ENCODE results near the gene NRIP3.

NRIP3 gene

GRCh38 chr11:8934742-8935488 lies 68.9 kb downstream of the NRIP3 start:
- no peaks in the 10 kb centered on the region for H4K20me1 ChIP-seq (ENCODE audit: insufficient read depth, low read length)
- H2AFZ ChIP-seq (ENCODE audit: low read length): no peak overlapping the region
- no peak for TF ChIP-seq EZH2 (IDR thresholded peaks at IDR 0.05; ENCODE audit: borderline replicate concordance, low read length)
- TF ChIP-seq CTCF (IDR thresholded peaks at IDR 0.05; ENCODE audit: low read length): no peak
- H3K27me3 ChIP-seq (ENCODE audit: insufficient read depth, low read length): no peaks in the 10 kb centered on the region
- H3F3A ChIP-seq (ENCODE audit: insufficient read depth, low read length): no peaks in the 10 kb centered on the region
- H3K27ac ChIP-seq (ENCODE audit: low read depth, low read length, poor library complexity, severe bottlenecking): no peak overlapping the region
- H3K4me2 ChIP-seq (ENCODE audit: low read length): no peak overlapping the region
- no peaks in the 10 kb centered on the region for H3K36me3 ChIP-seq (ENCODE audit: insufficient read depth, low read length)
- H3K9me3 ChIP-seq (ENCODE audit: low read length): no peaks in the 10 kb centered on the region
- H3K79me2 ChIP-seq (ENCODE audit: insufficient read depth, low read length): no peaks in the 10 kb centered on the region
- H3K9me2 ChIP-seq (ENCODE audit: low read depth, low read length): no peaks in the 10 kb centered on the region
- no peak overlapping the region for H3K9ac ChIP-seq (ENCODE audit: low read length)
- H3K4me3 ChIP-seq (ENCODE audit: low read depth, low read length, poor library complexity, severe bottlenecking): no peak overlapping the region
- peaks cover 8% of the 10 kb centered on the region for H3K4me1 ChIP-seq (ENCODE audit: insufficient read depth, low read length, severe bottlenecking)

- H3F3A ChIP-seq (ENCODE audit: insufficient read depth, low read length): no peaks in the 10 kb centered on the region
- H3K9ac ChIP-seq (ENCODE audit: low read length): no peak overlapping the region
- H3K27ac ChIP-seq (ENCODE audit: low read depth, low read length, poor library complexity, severe bottlenecking): no peak overlapping the region
These were observed 69.9 kb downstream of the NRIP3 start for GRCh38 chr11:8933931-8934330.

GRCh38 chr11:8932564-8933180 lies 71.1 kb downstream of the NRIP3 start, which contains the start of gene C11orf16:
Gene C11orf16, minus strand, starts transcription at chr11:8932947. Its CDS starts 639 bp downstream, at chr11:8932308.
- TF ChIP-seq EZH2 (IDR thresholded peaks at IDR 0.05; ENCODE audit: borderline replicate concordance, low read length) (no peak), CTCF (IDR thresholded peaks at IDR 0.05; ENCODE audit: low read length) (no peak)
- no peaks in the 10 kb centered on the region for H3K36me3 ChIP-seq (ENCODE audit: insufficient read depth, low read length)
- no peak within 1 kb of the TSS for H3K27ac ChIP-seq (ENCODE audit: low read depth, low read length, poor library complexity, severe bottlenecking)
- peaks cover 8% of the 10 kb centered on the region for H3K4me1 ChIP-seq (ENCODE audit: insufficient read depth, low read length, severe bottlenecking)
- H3K4me2 ChIP-seq (ENCODE audit: low read length): no peak within 1 kb of the TSS
- H4K20me1 ChIP-seq (ENCODE audit: insufficient read depth, low read length): no peaks in the 10 kb centered on the region
- no peaks in the 10 kb centered on the region for H3K79me2 ChIP-seq (ENCODE audit: insufficient read depth, low read length)
- no peak within 1 kb of the TSS for H3K4me3 ChIP-seq (ENCODE audit: low read depth, low read length, poor library complexity, severe bottlenecking)
- H3K9me3 ChIP-seq (ENCODE audit: low read length): no peaks in the 10 kb centered on the region
- H3K9me2 ChIP-seq (ENCODE audit: low read depth, low read length): no peaks in the 10 kb centered on the region
- no peak within 1 kb of the TSS for H3K9ac ChIP-seq (ENCODE audit: low read length)
- H3K27me3 ChIP-seq (ENCODE audit: insufficient read depth, low read length): no peaks in the 10 kb centered on the region
- no peak within 1 kb of the TSS for H2AFZ ChIP-seq (ENCODE audit: low read length)
- no peaks in the 10 kb centered on the region for H3F3A ChIP-seq (ENCODE audit: insufficient read depth, low read length)

More at GRCh38 chr11:8933931-8934330, 69.9 kb downstream of the NRIP3 start:
- H3K79me2 ChIP-seq (ENCODE audit: insufficient read depth, low read length): no peaks in the 10 kb centered on the region
- H3K9me3 ChIP-seq (ENCODE audit: low read length): no peaks in the 10 kb centered on the region
- no peak overlapping the region for H3K4me2 ChIP-seq (ENCODE audit: low read length)
- TF ChIP-seq CTCF (IDR thresholded peaks at IDR 0.05; ENCODE audit: low read length) (no peak), EZH2 (IDR thresholded peaks at IDR 0.05; ENCODE audit: borderline replicate concordance, low read length) (no peak)
- no peaks in the 10 kb centered on the region for H4K20me1 ChIP-seq (ENCODE audit: insufficient read depth, low read length)
- no peak overlapping the region for H2AFZ ChIP-seq (ENCODE audit: low read length)
- H3K27me3 ChIP-seq (ENCODE audit: insufficient read depth, low read length): no peaks in the 10 kb centered on the region
- peaks cover 8% of the 10 kb centered on the region for H3K4me1 ChIP-seq (ENCODE audit: insufficient read depth, low read length, severe bottlenecking)
- H3K36me3 ChIP-seq (ENCODE audit: insufficient read depth, low read length): no peaks in the 10 kb centered on the region
- no peak overlapping the region for H3K4me3 ChIP-seq (ENCODE audit: low read depth, low read length, poor library complexity, severe bottlenecking)
- no peaks in the 10 kb centered on the region for H3K9me2 ChIP-seq (ENCODE audit: low read depth, low read length)
